H54 (cell line): ENCODE measurements around the gene IMPG1.

Experiments
- DNase-seq: peaks from one replicate; pipeline ENCODE4 v3.0.0; 2011; ENCODE audit warnings: low spot score, mixed read lengths; ENCODE audit not compliant: insufficient read length
- FAIRE-seq: peaks from 3 replicates; lab custom pipeline; 2011; peaks lifted over from hg19 to GRCh38; lab: Jason Lieb, UNC
- POLR2A ChIP-seq: IDR thresholded peaks from 2 replicates; pipeline ENCODE4 v1.6.1; 2011; ENCODE audit warnings: low read depth, mild to moderate bottlenecking, low read length

Gene IMPG1

GRCh38 chr6:75993236-75994162 is 79.0 kb downstream of the IMPG1 start:
- DNase-seq (no peak), FAIRE-seq (no peak)
- TF ChIP-seq POLR2A, result no peak

DNA sequence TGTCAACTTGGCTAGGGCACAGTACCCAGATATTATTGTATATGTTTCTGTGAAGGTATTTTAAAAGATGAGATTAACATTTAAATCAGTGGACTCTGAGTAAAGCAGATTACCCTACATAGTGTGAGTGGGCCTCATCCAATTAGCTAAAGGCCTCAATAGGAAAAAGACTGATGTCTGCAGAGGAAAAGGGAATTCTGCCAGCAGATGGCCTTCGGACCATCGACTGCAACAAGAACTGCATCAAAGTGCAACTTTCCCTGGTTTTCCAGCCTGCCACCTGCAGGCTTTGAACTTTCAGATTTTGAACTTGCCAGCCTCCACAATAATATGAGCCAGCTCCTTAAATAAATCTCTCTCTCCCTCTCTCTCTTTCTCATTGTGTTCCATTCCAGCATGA is 80.5 kb downstream of the IMPG1 start:
- FAIRE-seq (no peak), DNase-seq (no peak)
- TF ChIP-seq POLR2A, result no peak

DNA sequence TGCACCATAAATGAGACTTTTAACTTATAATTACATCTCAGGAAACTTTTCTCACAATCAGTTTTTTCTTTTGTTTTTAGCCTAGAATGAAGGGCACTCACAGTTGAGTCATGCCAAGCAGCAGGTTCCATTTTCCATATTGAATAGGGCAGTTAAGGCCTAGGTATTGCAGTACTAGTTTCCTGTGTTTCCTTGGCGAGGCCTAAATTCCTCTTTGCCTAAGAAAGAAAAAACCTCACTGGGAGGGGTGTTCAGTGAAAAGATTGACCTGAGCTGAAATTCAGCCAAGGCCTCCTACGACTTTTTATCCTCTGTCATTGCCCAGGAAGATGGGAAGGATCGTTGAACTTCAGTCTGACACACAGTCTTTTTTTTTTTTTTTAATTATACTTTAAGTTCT is 85.5 kb downstream of the IMPG1 start:
- no peak for FAIRE-seq
- no peak for TF ChIP-seq POLR2A

DNA sequence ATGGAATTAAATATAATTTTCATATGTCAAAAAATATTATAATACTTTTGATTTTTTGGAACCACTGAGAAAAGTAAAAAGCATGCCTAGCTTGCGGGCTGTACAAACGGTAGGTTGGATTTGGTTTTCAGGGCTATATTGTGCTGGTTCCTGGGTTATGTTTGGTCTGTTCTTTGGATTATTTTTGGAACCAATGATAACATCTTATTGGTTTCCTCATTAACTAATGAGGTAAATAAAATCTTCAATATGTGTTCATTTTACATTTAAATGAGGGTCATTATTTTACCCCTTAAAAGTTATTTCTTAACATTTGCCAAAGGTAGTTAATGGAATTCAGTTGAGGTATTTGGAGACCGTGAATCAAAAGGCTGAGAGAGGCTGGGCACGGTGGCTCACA is 96.6 kb downstream of the IMPG1 start:
- DNase-seq (no peak), FAIRE-seq (no peak)
- no peak for TF ChIP-seq POLR2A

More for the DNA sequence above, 85.5 kb downstream of the IMPG1 start:
- no peak for DNase-seq

GRCh38 chr6:75970093-75970492 is 102.4 kb downstream of the IMPG1 start:
- no peak for FAIRE-seq
- no peak for DNase-seq
- no peak for TF ChIP-seq POLR2A

DNA sequence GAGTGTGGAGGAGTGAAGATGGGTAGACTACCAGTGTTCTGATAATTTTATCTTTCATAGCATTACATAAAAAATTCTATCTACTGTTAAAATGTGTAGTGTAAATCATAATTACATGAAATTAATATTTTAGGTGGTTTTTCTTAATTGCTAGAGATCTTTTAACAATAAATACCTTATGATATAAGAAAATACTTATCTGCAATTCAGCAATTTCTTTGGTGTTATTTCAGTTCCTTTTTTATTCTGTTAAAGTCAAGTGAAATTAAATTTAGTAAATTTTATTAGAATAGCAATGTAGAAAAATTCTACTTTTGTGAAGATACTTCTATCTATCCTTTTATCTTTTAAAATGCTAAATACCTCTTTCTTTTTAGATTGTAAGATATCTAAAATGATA is 104.3 kb downstream of the IMPG1 start:
- TF ChIP-seq POLR2A, result no peak
- FAIRE-seq (no peak), DNase-seq (no peak)

GRCh38 chr6:75963569-75963968 is 108.9 kb downstream of the IMPG1 start:
- no peak for TF ChIP-seq POLR2A
- no peak for FAIRE-seq
- no peak for DNase-seq

- no peak for FAIRE-seq
- no peak for DNase-seq
- no peak for TF ChIP-seq POLR2A
Measured at GRCh38 chr6:75952128-75952527, 120.3 kb downstream of the IMPG1 start.

DNA sequence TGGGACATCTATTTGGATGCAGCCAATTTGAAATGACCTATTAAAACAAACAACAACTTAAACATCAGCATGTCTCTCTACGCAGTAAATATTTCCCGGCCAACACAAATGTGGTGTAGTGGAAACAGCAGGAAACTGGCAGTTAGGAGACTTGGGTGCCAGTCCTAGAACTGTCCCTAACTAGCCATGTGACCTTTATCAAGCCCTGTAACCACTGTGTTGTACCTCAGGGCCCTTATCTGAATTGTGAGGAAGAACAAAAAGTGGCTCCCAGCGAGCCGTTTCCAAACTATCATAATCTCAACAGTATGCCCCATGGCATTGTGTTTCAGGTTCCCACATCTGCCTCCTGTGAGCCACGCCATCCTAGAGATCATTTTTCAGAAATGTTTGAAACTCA is 124.5 kb downstream of the IMPG1 start:
- DNase-seq (no peak), FAIRE-seq (no peak)
- TF ChIP-seq POLR2A, result no peak

DNA sequence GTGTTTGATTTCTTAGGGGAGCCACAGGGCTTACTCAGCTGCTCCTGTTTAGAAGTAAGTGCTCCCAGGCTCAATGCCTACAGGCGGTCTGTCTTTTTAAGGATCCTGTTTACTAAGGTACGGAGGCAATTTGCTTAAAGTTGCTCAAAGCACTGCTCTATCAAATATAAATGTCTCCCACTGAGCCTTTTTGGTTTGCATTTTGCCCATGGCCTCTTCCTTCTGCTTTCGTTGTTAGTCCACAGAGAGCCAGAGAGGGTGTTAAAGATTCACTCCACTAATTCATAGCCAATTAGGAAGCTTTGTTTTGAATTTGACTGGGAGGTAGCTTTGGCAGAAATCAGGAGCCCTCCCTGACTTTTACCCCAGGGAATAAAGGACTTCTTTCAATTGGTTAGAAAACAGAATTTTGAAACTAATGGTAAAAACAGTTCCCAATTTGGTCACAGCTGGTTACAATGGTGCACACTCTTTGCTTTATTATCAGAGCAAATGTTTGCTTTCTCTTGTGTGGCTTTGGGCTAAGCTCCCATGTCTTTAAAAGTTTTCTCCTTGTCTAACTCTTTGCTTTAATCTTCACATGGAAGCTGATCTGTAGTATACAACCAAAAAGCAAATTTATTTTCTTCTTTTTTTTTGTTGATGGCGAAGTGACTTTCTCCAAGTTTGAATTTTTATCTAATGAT is 126.2 kb downstream of the IMPG1 start:
- FAIRE-seq (no peak), DNase-seq (no peak)
- TF ChIP-seq POLR2A, result no peak

DNA sequence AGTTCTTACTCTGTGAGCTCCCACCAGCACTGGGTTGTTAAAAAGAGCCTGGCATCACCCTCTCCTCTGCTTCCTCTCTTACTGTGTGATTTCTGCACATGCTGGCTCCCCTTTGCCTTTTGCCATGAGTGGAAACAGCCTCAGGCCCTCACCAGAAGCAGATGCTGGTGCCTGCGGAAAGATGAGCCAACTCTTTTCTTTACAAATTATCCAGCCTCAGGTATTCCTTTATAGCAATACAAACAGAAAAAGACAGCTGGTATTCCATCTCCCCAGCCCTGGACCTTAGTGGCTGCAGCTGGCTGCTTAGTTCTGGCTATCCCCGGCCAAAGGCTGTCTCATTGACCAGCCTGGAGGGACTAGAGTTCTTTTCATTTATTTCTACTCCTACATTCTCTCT is 129.1 kb downstream of the IMPG1 start:
- DNase-seq, result no peak
- no peak for TF ChIP-seq POLR2A
- no peak for FAIRE-seq

DNA sequence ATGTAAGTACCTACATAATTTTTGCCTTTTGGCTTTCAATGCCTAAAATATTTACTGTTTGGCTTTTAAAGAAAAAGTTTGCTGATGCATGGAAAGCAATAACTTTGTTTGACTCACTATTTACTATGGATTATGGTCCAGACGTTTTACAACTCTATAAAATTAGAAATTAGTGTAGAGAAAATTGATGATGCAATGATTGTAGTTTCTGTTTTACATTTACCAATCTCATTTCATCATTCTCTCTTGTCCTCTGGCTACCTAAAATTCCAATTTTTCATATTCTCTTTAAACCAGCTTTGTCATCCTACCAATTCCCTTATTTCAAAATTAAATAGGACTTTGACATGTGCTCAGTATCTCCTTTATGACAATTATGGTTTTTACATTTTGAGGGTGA is 131.0 kb downstream of the IMPG1 start:
- no peak for FAIRE-seq
- TF ChIP-seq POLR2A, result no peak
- DNase-seq, result no peak

DNA sequence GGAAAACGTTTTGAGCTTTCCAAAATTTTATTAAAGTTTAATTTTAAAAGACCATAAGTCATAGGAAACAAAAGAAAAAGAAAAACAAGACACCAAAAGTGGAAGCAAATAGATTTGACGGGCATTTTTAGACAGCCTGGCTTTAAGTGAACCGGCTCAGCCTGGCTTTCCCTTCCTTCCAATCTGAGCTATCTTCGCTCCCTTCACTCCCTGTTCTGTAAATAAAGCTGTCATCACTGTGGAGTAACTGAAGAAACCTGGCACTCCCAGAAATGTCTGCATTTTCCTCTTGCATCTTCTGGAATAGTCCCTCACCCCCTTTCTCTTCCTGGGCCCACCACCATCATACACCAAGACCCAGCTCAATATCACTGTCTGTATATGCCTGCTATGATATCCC is 131.9 kb downstream of the IMPG1 start:
- no peak for TF ChIP-seq POLR2A
- DNase-seq (no peak), FAIRE-seq (no peak)

GRCh38 chr6:75937846-75938245 is 134.6 kb downstream of the IMPG1 start:
- no peak for TF ChIP-seq POLR2A
- FAIRE-seq (no peak), DNase-seq (no peak)
